Lower lobe of right lung (tissue), 2 donors: Measurements from ENCODE around the gene ADAMTSL3. TPM values are rescaled to one million over a fixed set of nuclear protein-coding genes. Genes with fewer than 3 reads are reported as not detected.

Source experiments
- ATAC-seq, 2 donors: fragments of 200-7000 bp; cut with Tn5 transposase; one replicate each; pipeline ENCODE4 v1.9.1; 2020 to 2022; ENCODE audit warnings: mild to moderate bottlenecking in 2 of 2, moderate library complexity in 2 of 2
- DNase-seq: peaks from one replicate; pipeline ENCODE4 v3.0.0-alpha.2; 2020
- H3K27ac ChIP-seq: fragments of 200-600 bp; one replicate; pipeline ENCODE4 v1.8.0; 2022
- H3K27me3 ChIP-seq: fragments of 200-600 bp; one replicate; pipeline ENCODE4 v1.8.0; 2022; ENCODE audit warnings: low read depth
- H3K36me3 ChIP-seq: fragments of 200-600 bp; one replicate; pipeline ENCODE4 v1.8.0; 2022; ENCODE audit warnings: mild to moderate bottlenecking
- H3K4me1 ChIP-seq: fragments of 200-600 bp; one replicate; pipeline ENCODE4 v1.8.0; 2022
- H3K4me3 ChIP-seq: fragments of 200-600 bp; one replicate; pipeline ENCODE4 v1.8.0; 2022; ENCODE audit warnings: mild to moderate bottlenecking
- H3K9me3 ChIP-seq: fragments of 200-600 bp; one replicate; pipeline ENCODE4 v1.8.0; 2022
- CTCF ChIP-seq: fragments of 200-600 bp; IDR thresholded peaks from one replicate; pipeline ENCODE4 v1.8.0; 2022; ENCODE audit warnings: antibody characterized with exemption, mild to moderate bottlenecking
- intact Hi-C: fragments of 100-400 bp; cut with DNase I; formaldehyde crosslinking; loops from one replicate; pipeline ENCODE4 v1.11.0; 2022
- total RNA-seq: library from RNA; stranded (reverse); fragmentation: NEBNext Ultra II Directional; extraction: Animal tissue kit (Norgen Biotek cat#: 25700); gene quantifications from one replicate; pipeline ENCODE4 v1.2.1, GENCODE V29; 2021
- donor health status: DM: no; HTN: yes; CAD: no; lungs with severe emphysema.

The ADAMTSL3 gene
- total RNA-seq, 1 donor from 2014 or later = 26.4 TPM

- H3K9me3 ChIP-seq = no peaks in the 10 kb centered on the region
- H3K4me1 ChIP-seq = no peaks in the 10 kb centered on the region
- no peaks in the 10 kb centered on the region for H3K36me3 ChIP-seq
- no peaks in the 10 kb centered on the region for H3K27me3 ChIP-seq
- no peak for DNase-seq
- ATAC-seq = no peak
- H3K4me3 ChIP-seq = no peak overlapping the region
- no peak overlapping the region for H3K27ac ChIP-seq
- intact Hi-C loops = no loop called here
- no peak for TF ChIP-seq CTCF
These were observed 129.3 kb downstream of the ADAMTSL3 start for GRCh38 chr15:83783227-83783626.

GRCh38 chr15:83784975-83785374 lies 131.1 kb downstream of the ADAMTSL3 start:
- intact Hi-C loops = no loop called here
- H3K27ac ChIP-seq = no peak overlapping the region
- no peaks in the 10 kb centered on the region for H3K27me3 ChIP-seq
- H3K36me3 ChIP-seq = no peaks in the 10 kb centered on the region
- H3K9me3 ChIP-seq = no peaks in the 10 kb centered on the region
- no peaks in the 10 kb centered on the region for H3K4me1 ChIP-seq
- no peak overlapping the region for H3K4me3 ChIP-seq
- TF ChIP-seq CTCF = no peak
- ATAC-seq (no peak), DNase-seq (no peak)

GRCh38 chr15:83786336-83786735 lies 132.4 kb downstream of the ADAMTSL3 start:
- H3K4me1 ChIP-seq = no peaks in the 10 kb centered on the region
- no peak overlapping the region for H3K4me3 ChIP-seq
- no peaks in the 10 kb centered on the region for H3K27me3 ChIP-seq
- no peak overlapping the region for H3K27ac ChIP-seq
- no peak for TF ChIP-seq CTCF
- DNase-seq (no peak), ATAC-seq (no peak)
- H3K36me3 ChIP-seq = no peaks in the 10 kb centered on the region
- H3K9me3 ChIP-seq = no peaks in the 10 kb centered on the region
- intact Hi-C loops = no loop called here

DNA sequence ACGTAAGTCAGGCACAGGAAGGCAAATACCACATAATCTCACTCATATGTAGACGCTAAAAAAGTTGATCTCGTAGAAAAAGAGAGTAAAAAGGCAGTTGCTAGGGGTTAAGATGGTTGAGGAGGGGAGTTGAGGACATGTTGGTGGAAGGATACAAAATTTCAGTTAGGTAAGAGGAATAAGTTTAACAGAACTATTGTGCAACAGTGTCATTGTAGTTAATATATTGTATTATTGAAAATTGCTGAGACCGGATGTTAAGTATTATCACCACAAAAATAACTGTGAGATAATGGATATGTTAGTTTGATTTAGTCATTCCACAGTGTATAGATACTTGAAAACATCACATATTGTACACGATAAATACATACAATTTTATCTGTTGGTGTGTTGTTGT lies 139.1 kb downstream of the ADAMTSL3 start:
- intact Hi-C loops = no loop called here

DNA sequence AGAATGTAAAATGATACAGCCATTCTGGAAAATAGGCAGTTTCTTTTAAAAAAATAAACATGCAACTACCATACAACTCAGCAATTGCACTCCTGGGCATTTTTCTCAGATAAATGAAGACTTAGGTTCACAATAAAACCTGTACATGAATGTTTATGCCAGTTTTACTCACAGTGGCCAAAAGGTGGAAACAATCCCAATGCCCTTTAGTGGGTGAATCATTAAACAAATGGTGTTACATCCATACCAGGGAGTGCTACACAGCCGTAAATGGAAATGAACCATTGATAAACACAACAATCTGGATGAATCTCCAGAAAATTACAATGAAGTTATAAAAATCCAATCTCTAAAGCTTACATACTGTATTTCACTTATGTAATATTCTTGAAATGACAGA lies 140.3 kb downstream of the ADAMTSL3 start:
- Histone ChIP-seq H3K36me3 (no peaks in the 10 kb centered on the region), H3K4me1 (no peaks in the 10 kb centered on the region), H3K9me3 (no peaks in the 10 kb centered on the region), H3K27me3 (no peaks in the 10 kb centered on the region), H3K4me3 (no peak overlapping the region), H3K27ac (no peak overlapping the region)
- no peak for TF ChIP-seq CTCF
- no peak for ATAC-seq
- DNase-seq = no peak
- intact Hi-C loops = no loop called here

More for the DNA sequence above, 139.1 kb downstream of the ADAMTSL3 start:
- no peak for TF ChIP-seq CTCF
- DNase-seq = no peak
- H3K4me3 ChIP-seq = no peak overlapping the region
- ATAC-seq = no peak
- H3K4me1 ChIP-seq = no peaks in the 10 kb centered on the region
- no peaks in the 10 kb centered on the region for H3K9me3 ChIP-seq
- no peaks in the 10 kb centered on the region for H3K36me3 ChIP-seq
- H3K27me3 ChIP-seq = no peaks in the 10 kb centered on the region
- H3K27ac ChIP-seq = no peak overlapping the region

DNA sequence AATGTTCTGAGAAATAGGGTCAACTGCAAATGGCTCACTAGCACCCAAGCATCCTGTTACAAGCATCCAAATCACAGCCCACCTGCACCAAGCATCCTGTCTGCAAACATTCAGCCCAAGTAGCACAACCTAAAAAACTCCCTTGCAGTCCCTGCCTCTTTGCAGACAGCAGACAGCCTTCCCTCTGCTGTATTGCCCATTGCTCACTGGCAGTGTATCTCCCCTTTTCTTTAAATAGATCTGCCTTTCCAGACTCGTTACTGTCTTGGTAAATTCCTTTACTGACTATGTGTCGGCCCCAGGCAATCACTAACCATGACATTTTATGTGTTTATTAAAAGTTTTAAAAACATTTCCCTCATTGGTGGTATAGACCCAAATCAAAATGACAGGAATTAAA lies 155.4 kb downstream of the ADAMTSL3 start:
- Histone ChIP-seq H3K4me3 (no peak overlapping the region), H3K27ac (no peak overlapping the region), H3K36me3 (no peaks in the 10 kb centered on the region), H3K9me3 (no peaks in the 10 kb centered on the region), H3K27me3 (no peaks in the 10 kb centered on the region), H3K4me1 (no peaks in the 10 kb centered on the region)
- no peak for DNase-seq
- TF ChIP-seq CTCF = no peak
- intact Hi-C loops = no loop called here
- ATAC-seq = no peak
